ENCODE data around the gene ERICH2. TPM values are rescaled to one million over a fixed set of nuclear protein-coding genes. Genes with fewer than 3 reads are reported as not detected.
A peak's percentile ranks its signal among the peaks of the same experiment; 100 is the strongest.

ERICH2 gene
- total RNA-seq, 2 donors from 2014 or later, result not detected

GRCh38 chr2:170818752-170819470 is 48.7 kb downstream of the ERICH2 start:
- no peak for DNase-seq (ENCODE audit: low spot score)
- no peak for TF ChIP-seq CTCF (IDR thresholded peaks at IDR 0.05)
- peaks cover 54 to 95% of the 10 kb centered on the region in 2 donors for H3K27me3 ChIP-seq
- H3K36me3 ChIP-seq, result no peaks in the 10 kb centered on the region
- no peak overlapping the region for H3K4me3 ChIP-seq
- no peaks in the 10 kb centered on the region for H3K9me3 ChIP-seq
- H3K27ac ChIP-seq, result no peak overlapping the region
- H3K4me1 ChIP-seq, result peaks cover 0 to 83% of the 10 kb centered on the region in 2 donors

- Histone ChIP-seq H3K4me3 (peak overlapping the region in 1 of 2 donors; percentile 25), H3K36me3 (no peaks in the 10 kb centered on the region), H3K27ac (no peak overlapping the region), H3K4me1 (peaks cover 0 to 79% of the 10 kb centered on the region in 2 donors), H3K9me3 (no peaks in the 10 kb centered on the region), H3K27me3 (peaks cover 50 to 85% of the 10 kb centered on the region in 2 donors)
- TF ChIP-seq CTCF (IDR thresholded peaks at IDR 0.05), result no peak
- no peak for DNase-seq (ENCODE audit: low spot score)
Observed at GRCh38 chr2:170819680-170820664, 49.8 kb downstream of the ERICH2 start.

GRCh38 chr2:170820757-170821530 is 50.8 kb downstream of the ERICH2 start:
- H3K4me3 ChIP-seq, result peak overlapping the region in 1 of 2 donors; percentile 25

GRCh38 chr2:170821531-170822289 is 51.5 kb downstream of the ERICH2 start:
- TF ChIP-seq CTCF (IDR thresholded peaks at IDR 0.05), result no peak
- peak overlapping the region in 1 of 2 donors; percentile 25 for H3K4me3 ChIP-seq
- peaks cover 0 to 66% of the 10 kb centered on the region in 2 donors for H3K4me1 ChIP-seq
- H3K27ac ChIP-seq, result no peak overlapping the region
- peaks cover 37 to 69% of the 10 kb centered on the region in 2 donors for H3K27me3 ChIP-seq
- DNase-seq (ENCODE audit: low spot score), result no peak
- no peaks in the 10 kb centered on the region for H3K36me3 ChIP-seq
- H3K9me3 ChIP-seq, result no peaks in the 10 kb centered on the region

More at GRCh38 chr2:170820757-170821530, 50.8 kb downstream of the ERICH2 start:
- H3K9me3 ChIP-seq, result no peaks in the 10 kb centered on the region
- H3K27me3 ChIP-seq, result peaks cover 40 to 77% of the 10 kb centered on the region in 2 donors
- no peaks in the 10 kb centered on the region for H3K36me3 ChIP-seq
- DNase-seq (ENCODE audit: low spot score), result no peak
- H3K4me1 ChIP-seq, result peaks cover 0 to 74% of the 10 kb centered on the region in 2 donors
- TF ChIP-seq CTCF (IDR thresholded peaks at IDR 0.05), result no peak
- no peak overlapping the region for H3K27ac ChIP-seq
